ENCODE measurements around the gene ANKRD1. TPM values are rescaled to one million over a fixed set of nuclear protein-coding genes. Genes with fewer than 3 reads are reported as not detected.
A peak's percentile ranks its signal among the peaks of the same experiment; 100 is the strongest.

ANKRD1 gene
- total RNA-seq, 1 experiment from 2014 or later: 75.7 TPM

GRCh38 chr10:90969121-90969534 lies 48.2 kb upstream of the ANKRD1 start:
- Histone ChIP-seq H3K36me3 (ENCODE audit: control insufficient read depth, insufficient read depth, low read length) (no peaks in the 10 kb centered on the region), H3K9me3 (no peaks in the 10 kb centered on the region), H3K27me3 (replicated peaks; ENCODE audit: control insufficient read depth, insufficient read depth, low read length) (no peaks in the 10 kb centered on the region), H3K4me3 (ENCODE audit: low read depth, low read length) (no peak overlapping the region), H3K4me1 (peaks cover 19% of the 10 kb centered on the region)
- H3K27ac Mint-ChIP-seq (ENCODE audit: unreplicated experiment): peak overlapping the region; percentile 55
- POLR2A ChIA-PET: interaction anchor here (1.4 kb wide), 1 partner anchor 57 kb away, joined by 15 read pairs; no protein-coding TSS in a partner anchor
- no peaks in the 10 kb centered on the region for H3K27me3 Mint-ChIP-seq (ENCODE audit: insufficient read depth, unreplicated experiment)
- H3K36me3 Mint-ChIP-seq (ENCODE audit: insufficient read depth, unreplicated experiment): no peaks in the 10 kb centered on the region
- no peak for DNase-seq
- H3K4me1 Mint-ChIP-seq (ENCODE audit: low read depth, unreplicated experiment): peaks cover 9% of the 10 kb centered on the region
- H3K4me3 Mint-ChIP-seq (ENCODE audit: unreplicated experiment): no peak overlapping the region
- BruUV-seq (replicated peaks): no TSS peak
- intact Hi-C loops (cut with micrococcal nuclease; ENCODE audit: unreplicated experiment): no loop called here
- H3K9me3 Mint-ChIP-seq (ENCODE audit: unreplicated experiment): no peaks in the 10 kb centered on the region
- CTCF ChIA-PET: interaction anchor here (1.1 to 2.3 kb wide), 2 partner anchors 48 to 57 kb away, joined by 3 to 24 read pairs; partner anchors contain the start of gene ANKRD1
- TF ChIP-seq, protein P1, sequence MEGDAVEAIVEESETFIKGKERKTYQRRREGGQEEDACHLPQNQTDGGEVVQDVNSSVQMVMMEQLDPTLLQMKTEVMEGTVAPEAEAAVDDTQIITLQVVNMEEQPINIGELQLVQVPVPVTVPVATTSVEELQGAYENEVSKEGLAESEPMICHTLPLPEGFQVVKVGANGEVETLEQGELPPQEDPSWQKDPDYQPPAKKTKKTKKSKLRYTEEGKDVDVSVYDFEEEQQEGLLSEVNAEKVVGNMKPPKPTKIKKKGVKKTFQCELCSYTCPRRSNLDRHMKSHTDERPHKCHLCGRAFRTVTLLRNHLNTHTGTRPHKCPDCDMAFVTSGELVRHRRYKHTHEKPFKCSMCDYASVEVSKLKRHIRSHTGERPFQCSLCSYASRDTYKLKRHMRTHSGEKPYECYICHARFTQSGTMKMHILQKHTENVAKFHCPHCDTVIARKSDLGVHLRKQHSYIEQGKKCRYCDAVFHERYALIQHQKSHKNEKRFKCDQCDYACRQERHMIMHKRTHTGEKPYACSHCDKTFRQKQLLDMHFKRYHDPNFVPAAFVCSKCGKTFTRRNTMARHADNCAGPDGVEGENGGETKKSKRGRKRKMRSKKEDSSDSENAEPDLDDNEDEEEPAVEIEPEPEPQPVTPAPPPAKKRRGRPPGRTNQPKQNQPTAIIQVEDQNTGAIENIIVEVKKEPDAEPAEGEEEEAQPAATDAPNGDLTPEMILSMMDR (IDR thresholded peaks at IDR 0.05; ENCODE audit: insufficient read depth in 1 of 2, low read depth in 1 of 2, low read length in 1 of 2, severe bottlenecking in 1 of 2, unreplicated experiment in 1 of 2): no peak

- no peak for DNase-seq
- Histone ChIP-seq H3K36me3 (ENCODE audit: control insufficient read depth, insufficient read depth, low read length) (no peaks in the 10 kb centered on the region), H3K4me3 (ENCODE audit: low read depth, low read length) (no peak overlapping the region), H3K4me1 (peaks cover 19% of the 10 kb centered on the region), H3K27me3 (replicated peaks; ENCODE audit: control insufficient read depth, insufficient read depth, low read length) (no peaks in the 10 kb centered on the region), H3K9me3 (no peaks in the 10 kb centered on the region)
- H3K4me1 Mint-ChIP-seq (ENCODE audit: low read depth, unreplicated experiment): peaks cover 9% of the 10 kb centered on the region
- H3K4me3 Mint-ChIP-seq (ENCODE audit: unreplicated experiment): no peak overlapping the region
- H3K27me3 Mint-ChIP-seq (ENCODE audit: insufficient read depth, unreplicated experiment): no peaks in the 10 kb centered on the region
- H3K36me3 Mint-ChIP-seq (ENCODE audit: insufficient read depth, unreplicated experiment): no peaks in the 10 kb centered on the region
- no peaks in the 10 kb centered on the region for H3K9me3 Mint-ChIP-seq (ENCODE audit: unreplicated experiment)
- no peak overlapping the region for H3K27ac Mint-ChIP-seq (ENCODE audit: unreplicated experiment)
- no TSS peak for BruUV-seq (replicated peaks)
- ChIA-PET CTCF (interaction anchor here (1.1 to 2.3 kb wide), 2 partner anchors 48 to 57 kb away, joined by 3 to 24 read pairs; partner anchors contain the start of gene ANKRD1), POLR2A (interaction anchor here (1.4 to 2.0 kb wide), 2 partner anchors 48 to 57 kb away, joined by 5 to 15 read pairs; partner anchors contain the start of gene ANKRD1)
- TF ChIP-seq, protein P1 (IDR thresholded peaks at IDR 0.05; ENCODE audit: insufficient read depth in 1 of 2, low read depth in 1 of 2, low read length in 1 of 2, severe bottlenecking in 1 of 2, unreplicated experiment in 1 of 2): no peak
- intact Hi-C loops (cut with micrococcal nuclease; ENCODE audit: unreplicated experiment): no loop called here
Measured at GRCh38 chr10:90968328-90969081, 47.6 kb upstream of the ANKRD1 start.

DNA sequence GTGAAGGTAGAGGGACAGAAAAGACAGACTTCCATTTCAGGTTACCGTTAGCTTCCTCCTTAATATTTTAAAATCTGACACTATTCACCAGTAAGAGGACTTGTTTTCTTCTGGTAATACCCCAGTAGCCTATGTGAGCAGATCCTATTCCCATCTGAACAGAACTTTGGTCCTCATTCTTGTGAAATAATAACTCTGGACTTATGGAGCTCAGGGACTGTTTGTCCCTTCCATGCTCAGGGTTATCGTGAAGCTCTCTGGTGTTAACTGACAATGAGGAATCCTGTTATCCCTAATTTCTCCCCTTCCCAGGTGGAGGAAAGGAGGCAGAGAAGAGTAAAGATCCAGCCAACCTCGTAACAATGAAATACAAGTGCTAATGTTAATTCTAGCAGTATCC lies 47.0 kb upstream of the ANKRD1 start:
- no peak overlapping the region for H3K4me3 ChIP-seq (ENCODE audit: low read depth, low read length)
- Mint-ChIP-seq H3K27me3 (ENCODE audit: insufficient read depth, unreplicated experiment) (no peaks in the 10 kb centered on the region), H3K27ac (ENCODE audit: unreplicated experiment) (peak overlapping the region; percentile 42), H3K4me1 (ENCODE audit: low read depth, unreplicated experiment) (peaks cover 9% of the 10 kb centered on the region), H3K4me3 (ENCODE audit: unreplicated experiment) (no peak overlapping the region), H3K9me3 (ENCODE audit: unreplicated experiment) (no peaks in the 10 kb centered on the region), H3K36me3 (ENCODE audit: insufficient read depth, unreplicated experiment) (no peaks in the 10 kb centered on the region)
- H3K27me3 ChIP-seq (replicated peaks; ENCODE audit: control insufficient read depth, insufficient read depth, low read length): no peaks in the 10 kb centered on the region
- DNase-seq: no peak
- TF ChIP-seq, protein P1 (IDR thresholded peaks at IDR 0.05; ENCODE audit: insufficient read depth in 1 of 2, low read depth in 1 of 2, low read length in 1 of 2, severe bottlenecking in 1 of 2, unreplicated experiment in 1 of 2): no peak
- peaks cover 19% of the 10 kb centered on the region for H3K4me1 ChIP-seq
- no peaks in the 10 kb centered on the region for H3K9me3 ChIP-seq
- ChIA-PET POLR2A (interaction anchor here (2.0 kb wide), 1 partner anchor 47 kb away, joined by 5 read pairs; the partner anchor contains the start of gene ANKRD1), CTCF (interaction anchor here (1.9 kb wide), 1 partner anchor 56 kb away, joined by 9 read pairs; no protein-coding TSS in a partner anchor)
- intact Hi-C loops (cut with micrococcal nuclease; ENCODE audit: unreplicated experiment): no loop called here
- no peaks in the 10 kb centered on the region for H3K36me3 ChIP-seq (ENCODE audit: control insufficient read depth, insufficient read depth, low read length)
- BruUV-seq (replicated peaks): no TSS peak
